Measurements from ENCODE around the gene HS1BP3.

Gene HS1BP3

DNA sequence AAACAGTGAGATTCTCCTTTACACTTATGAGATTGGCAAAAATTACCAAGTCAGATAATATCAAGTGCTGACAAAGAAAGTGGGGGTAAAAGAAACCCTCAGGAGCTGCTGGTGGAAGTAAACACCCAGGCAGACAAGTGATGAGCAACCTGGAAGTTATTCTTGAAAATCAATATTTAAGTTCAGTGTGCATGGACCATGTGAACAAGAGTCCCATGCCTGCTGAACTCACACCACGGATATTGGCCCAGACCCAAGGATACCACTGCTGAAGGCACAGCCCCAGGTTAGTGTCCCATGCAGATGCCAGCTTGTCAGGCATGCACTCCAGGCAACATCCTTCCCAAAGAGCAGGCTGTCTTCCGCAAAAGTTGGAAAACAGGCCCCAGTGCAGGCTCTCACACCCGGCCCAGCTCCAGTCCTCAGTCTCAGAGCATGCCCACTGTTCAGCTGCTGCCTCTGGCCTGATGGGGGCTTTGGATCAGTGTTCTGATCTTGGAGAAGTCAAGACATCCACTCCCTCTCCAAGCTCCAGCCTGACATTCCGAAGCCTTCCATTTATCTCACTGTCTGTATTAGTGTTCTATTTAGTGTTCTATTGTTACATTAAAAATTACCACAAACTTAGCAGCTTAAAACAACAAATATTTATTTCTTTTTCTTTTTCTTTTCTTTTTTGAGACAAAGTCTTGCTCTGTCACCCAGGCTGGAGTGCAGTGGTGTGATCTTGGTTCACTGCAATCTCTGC is 70.0 kb downstream of the HS1BP3 start:
- no peak for DNase-seq

DNA sequence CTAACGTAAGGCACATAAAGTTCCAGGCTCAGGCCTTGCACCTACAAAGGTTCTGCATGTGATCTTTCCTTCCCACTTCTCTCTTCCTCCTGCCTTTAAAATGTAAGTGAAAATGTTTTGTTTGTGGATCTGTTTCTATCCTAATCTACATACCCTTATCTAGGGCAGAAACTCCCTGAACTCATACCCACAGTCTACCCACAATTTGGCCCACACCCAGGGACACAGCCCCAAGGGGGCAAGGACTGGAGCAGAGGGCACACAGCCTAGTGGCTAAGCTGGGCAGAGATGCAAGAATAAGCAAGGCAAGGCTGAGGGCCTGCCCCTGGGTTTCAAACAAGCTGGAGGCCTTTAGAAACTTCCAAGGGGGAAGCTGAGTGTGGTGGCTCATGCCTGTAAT is 71.0 kb downstream of the HS1BP3 start:
- no peak for DNase-seq

DNA sequence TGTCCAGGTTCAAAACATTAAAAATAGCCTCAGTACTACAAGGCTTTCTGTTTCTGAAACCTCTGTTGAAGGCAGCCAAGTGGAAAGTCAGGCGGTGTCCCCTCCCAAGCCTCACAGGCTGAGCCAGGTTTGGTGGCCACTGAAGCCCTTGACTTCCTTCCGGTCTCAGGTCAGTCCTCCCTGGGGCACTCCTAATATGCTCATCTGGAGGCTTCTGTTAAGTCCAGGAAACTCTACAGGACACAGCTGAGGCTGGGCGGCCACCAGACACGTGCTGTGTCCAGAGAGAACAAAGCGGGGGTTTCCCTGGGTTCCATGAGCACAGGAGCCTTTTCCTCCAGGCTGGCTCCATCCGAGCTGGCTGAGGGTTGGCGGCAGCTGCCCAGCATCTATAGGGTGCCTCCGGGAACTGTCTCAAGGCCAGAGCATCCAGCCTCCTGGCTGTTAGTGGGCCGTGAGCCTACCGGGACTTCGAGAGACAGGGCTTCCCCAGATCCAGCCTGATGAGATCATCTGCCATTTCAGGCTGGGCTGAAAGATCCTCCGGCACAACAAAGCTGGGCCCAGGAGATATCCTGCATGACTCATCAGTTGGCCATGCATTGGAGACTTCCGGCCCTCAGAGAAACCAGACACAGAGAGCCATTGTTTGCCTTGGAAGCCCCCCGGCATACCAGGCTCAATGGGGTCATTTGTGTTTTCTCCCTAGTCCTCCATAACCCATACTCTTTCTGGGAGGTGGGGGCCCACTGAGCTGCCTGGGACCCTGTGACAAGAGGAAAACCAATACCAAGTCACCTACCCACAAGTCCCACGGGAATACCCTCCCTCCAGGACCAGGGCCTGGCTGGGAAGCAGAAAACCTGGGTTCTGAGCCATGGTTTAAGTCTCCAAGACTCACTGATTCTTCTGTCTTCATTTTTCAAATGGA is 71.7 kb downstream of the HS1BP3 start:
- DNase-seq = no peak

DNA sequence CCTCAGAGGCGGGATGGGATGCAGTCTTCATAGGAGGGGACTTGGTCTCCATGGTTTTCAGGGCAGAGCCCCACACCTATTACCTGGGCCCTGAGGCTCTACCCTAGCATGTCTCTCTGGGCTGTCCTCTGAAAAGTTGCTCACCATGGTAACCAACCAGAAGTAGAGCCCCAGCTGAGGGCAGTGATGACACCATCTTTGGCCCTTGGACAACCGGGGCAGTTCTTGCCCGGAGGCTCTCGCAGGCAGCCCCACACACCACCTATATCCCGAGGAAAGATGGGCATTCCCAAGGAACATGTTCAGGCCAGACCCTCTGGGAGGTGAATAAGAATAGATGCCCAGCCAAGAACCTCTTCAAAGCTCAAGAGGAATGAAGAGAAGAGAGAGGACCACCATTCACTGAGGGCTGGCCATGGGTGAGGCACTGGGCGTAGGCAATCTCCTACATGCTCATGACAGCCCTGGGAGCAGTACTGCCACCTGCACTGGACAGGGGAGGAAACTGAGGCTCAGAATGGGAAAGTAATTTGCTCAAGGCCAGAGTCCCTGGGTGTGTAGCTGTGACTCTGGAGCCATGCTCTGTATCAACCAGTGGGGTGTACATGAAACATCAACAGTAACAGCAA is 72.5 kb downstream of the HS1BP3 start:
- DNase-seq = no peak

DNA sequence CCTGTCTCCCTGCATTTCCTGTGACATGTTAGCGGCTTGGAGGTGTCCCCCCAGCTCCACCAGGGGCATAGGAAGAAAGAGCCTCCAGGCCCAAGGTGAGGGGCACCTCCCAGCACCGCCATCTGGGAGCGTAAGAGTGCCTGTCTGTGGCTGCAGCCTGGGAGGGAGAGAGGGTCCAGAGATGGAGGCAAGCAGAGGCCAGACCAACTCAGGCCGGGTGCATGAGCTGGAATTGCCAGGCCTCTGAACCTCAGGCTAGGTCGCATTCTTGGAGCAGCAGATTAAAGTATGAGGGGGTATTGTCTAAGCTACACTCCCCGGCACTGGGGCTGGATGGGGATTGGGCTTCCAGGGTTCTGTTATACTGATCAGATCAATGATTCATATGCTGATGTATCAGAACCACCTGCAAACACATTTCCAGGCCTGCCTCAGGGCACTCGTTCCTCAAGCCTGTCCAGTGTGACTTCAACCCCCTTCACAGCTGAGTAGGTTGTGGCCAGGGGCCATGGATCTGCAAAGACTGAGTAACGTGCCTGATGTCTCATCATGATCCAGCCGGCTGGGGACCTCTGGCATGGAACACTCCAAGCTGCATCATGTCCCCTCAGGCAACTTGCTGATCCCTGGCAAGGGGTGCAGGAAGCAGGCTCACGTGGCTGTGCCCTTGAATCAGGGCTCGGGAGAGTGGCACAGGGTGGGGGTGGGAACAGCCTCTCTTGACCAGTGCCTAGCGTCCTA is 73.2 kb downstream of the HS1BP3 start:
- DNase-seq = no peak

DNA sequence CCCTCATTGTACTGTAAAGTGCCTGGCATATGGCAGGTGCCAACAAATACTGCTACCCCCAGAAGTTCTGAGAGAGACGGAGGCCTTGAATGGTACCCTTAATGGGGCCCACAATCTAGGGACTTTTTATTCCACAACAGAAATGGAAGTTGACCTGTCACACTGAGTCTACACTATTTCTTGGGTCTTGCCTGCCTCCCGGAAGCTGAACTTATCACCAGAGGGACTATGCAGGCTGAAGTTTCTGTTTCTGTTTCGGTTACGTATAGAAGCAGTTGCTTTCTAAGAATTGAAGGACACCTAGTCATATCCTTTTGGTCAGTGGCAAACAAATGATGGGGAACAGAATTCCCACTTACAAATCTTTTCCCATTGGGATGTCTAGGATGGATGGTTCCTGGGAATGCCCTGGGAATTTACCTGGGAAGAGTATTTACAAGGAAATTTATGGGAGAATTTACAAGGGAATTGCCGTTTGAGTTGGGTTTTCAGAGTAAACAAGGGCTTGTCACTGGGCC is 74.2 kb downstream of the HS1BP3 start:
- no peak for DNase-seq

DNA sequence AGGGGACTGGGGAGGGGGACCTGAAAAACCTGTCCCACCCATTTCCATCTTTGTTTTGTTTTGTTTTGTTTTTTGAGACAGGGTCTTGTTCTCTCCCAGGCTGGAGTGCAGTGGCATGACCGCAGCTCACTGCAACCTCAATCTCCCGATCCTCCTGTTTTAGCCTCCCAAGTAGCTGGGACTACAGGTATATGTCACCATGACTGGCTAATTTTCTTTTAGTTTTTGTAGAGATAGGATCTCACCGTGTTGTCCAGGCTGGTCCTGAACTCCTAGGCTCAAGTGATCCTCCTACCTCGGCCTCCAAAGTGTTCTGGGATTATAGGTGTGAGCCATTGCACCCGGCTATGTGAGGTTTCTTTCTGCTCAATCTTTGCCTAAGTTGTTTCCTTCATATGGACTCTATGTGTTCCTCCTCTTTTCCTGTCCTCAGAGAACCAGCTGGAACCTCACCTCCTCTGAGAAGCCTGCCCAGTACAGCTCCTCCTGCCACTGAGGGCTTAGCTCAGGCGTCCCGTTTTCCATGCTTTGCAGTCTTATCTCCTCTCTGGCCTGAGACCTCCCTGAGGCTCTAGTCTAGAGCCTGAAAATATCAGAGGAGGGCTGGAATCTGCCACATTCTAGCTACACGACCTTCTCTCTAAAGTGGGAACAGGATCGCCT is 74.8 kb downstream of the HS1BP3 start:
- no peak for DNase-seq

DNA sequence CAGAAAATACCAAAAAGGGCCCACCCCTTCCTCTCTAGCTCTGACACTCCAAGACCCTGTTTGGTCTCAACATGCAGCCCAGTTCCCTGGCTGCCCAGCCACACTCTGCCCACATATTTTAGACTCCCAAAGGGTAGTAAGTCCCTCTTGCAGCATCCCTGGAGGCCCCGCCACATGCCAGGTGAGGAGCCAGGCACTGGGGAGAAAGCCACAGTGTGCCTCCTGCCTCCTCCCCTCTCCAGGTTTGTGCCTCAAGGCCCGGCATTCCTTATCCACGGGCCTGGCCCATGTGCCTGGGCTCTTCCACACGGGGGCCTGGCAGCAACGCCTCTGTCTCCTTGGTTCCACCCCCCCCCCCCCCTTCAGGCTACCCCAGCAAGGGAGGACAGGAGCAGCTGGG is 75.5 kb downstream of the HS1BP3 start:
- no peak for DNase-seq

DNA sequence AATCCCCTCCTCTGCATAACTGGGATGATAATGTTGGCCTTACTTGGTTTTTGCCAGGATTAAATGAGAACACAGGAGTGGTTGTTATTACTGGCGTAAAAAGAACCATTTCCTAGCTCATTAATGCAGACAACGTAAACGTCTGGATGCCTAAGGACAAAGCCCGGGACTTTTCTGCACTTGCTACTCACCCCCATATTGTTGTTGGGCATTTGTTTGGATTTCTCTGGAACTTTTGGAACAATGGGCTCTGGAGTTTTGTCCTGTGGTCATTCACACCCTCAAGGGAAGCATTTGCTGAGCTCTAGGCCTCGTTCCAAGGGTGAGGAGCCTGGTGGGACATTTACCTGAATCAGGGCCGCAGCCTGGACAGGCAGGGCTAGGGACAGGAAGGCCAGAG is 76.0 kb downstream of the HS1BP3 start:
- DNase-seq = no peak

DNA sequence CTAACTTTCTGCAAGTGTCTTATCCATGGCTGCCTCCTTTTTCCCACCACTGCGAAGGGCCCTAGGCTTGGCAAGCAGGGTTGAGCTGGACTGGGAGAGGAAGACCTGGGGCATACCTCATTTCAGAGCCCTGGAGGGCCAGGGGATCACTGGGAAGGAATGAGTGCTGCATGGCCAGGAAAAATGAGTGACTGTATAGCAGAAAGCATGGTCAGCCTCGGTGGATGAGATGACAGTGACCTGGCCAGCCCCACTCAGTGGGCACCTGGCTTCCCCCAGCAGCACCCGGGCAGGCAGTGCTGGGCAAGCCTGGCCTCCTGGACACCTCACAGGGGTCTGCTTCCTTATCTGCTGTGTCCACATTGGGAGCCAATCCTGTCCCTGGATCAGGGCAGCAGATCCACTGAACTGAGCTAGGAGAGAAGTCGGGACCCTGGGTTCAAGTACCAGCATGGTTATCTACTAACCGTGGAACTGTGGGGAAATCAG is 76.4 kb downstream of the HS1BP3 start:
- DNase-seq = no peak

DNA sequence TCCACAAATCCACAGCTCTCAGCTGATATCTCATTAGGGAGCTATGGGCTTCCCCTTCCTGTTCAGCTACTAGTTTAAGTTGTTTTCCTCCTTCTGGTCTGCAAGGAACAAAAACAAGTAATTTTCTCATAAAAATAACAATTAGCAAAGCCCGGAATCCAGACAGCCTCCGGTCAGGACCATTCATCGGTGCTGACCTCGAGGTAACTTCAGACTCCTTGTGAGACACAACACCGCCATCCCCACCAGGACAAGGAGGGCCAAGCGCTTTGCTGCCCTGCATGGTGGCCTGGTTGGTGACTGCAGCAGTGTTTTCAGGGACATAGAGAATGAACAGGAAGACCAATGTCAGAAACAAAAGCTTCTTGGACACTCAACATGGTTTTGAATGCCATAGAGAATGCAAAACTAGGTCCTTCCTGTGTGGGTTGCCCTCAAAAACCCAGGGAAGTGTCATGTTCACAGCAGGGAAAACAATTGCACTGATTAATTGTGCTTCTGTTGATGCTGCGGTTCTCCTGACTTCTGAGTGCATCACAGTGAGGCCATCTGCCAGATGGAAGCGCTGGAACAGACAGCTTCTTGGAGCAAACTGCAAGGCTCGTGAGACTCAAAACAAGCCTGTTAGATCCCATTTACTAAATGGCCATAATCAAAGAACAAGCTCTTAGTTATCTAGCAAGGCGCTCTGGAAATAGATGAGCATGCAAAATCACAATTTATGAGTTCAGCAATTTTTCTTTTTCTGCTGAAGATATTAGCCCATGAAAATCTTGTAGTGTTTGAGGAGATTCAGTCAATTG is 77.1 kb downstream of the HS1BP3 start:
- no peak for DNase-seq

DNA sequence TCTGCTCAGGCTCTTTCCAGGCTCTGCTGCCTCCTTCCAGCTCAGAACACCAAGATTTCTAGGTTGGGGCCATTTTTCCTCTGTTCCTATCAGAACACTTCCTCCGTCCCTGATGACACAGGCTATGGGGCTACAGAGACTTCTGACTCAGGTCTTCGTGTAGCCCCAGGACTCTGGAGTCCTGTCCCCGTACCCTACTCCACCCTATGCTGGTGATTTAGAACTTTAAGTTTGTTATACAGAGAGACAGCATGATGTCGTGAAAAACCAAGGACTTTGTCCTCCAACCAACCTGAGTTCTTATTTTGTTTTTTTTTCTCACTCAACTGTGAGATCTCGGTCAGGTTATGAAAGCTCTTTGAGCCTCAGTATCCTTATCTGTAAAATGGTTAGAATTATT is 78.7 kb downstream of the HS1BP3 start:
- no peak for DNase-seq

DNA sequence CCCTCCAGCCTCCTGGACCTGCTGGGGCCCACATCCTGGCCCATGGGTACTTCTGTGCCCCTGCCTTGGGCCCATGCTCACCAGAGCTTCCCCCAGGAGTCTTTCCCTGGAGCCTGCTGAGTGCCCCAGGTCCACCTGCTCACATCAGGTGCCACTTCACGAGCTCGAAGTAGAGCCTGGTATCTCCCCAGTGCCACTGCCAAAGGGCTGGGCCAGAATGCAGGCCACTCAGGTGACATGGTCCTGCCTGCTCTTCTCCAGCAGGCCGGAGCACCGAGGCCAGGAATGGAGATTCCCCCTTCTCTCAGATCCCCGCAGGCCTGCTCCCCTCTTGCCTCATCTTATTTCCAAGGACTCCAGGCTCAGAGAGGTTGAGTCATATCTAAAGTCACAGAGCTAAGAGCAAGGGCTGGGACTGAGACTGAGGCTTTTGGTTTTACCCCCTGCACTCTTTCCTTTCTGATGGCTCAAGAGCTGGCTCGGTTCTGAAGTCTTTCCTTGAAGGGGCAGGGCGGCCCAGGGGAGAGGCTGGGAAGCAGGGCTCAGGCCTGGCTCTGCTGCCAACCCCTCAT is 79.2 kb downstream of the HS1BP3 start:
- no peak for DNase-seq

DNA sequence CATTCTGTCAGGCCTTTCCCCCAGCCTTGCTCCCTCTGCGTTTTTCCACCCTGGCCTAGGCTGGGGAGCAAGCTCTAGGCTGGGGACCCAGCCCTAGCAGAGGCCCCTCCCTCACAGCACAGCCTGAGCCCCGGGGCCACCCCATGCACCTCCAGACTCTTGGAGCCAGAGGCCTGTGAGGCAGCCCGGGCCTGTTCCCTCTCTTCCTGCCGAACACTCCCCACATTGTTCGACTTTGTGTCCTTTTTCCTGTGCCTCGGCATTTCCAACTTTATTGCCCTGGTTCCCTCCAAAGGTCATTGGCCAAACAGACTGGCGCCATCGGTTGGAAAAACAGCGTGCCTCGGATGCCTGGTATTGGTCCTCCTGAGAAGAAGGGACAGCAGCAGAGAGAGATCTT is 79.7 kb downstream of the HS1BP3 start:
- DNase-seq = no peak

DNA sequence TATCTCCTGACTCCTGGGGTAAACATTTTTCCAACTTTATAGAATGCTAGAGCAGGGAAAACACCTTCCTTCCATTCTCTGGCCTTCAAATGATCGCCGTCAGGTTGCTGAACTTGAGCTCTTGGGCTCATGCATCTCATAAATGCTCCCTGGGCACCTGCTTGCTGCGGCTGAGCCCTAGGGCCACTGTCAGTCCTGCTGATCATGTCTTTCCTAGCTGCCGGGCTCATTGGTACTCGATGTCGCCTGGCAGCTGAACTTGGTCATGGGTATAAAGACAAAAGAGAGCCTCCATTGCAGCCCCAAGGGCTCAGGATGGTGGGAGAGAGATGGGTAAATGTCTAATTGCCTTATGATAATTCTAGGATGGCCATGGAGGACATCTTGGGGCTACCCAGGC is 80.6 kb downstream of the HS1BP3 start:
- no peak for DNase-seq

DNA sequence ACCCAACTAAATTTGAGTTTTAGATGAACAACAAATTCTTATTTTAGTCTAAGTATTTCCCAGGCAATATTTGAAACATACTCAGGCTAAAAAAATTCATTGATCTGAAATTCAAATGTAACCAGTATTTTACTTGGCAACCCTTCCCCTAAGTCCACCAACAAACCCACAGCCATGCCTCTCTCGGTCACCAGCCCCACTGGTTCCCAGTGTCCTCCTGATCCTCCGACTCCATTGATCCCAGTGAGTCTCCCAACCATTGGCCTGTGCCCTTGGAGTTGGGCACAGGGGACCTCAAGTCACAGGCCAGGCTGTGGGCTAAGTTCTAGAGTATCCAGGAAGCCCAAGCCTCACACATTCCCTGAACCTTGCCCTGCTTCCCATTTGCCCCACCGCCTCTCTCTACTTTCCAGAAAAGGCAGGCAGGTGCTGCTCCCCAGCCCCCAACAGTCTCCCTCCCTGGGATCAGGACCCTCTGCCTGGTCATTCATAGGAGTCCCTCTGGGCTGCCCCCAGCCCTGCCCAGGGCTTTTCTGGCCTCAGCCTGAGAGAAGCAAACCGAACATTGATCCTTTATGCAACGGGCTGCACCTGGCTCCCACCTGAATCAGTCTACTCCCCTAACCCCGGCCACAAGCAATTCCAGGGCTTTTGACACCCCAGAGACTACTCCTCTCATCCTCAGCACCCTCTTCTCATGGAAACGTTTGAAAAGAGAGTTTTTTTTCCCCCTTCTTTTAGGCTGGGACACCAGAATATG is 81.3 kb downstream of the HS1BP3 start:
- DNase-seq = no peak

DNA sequence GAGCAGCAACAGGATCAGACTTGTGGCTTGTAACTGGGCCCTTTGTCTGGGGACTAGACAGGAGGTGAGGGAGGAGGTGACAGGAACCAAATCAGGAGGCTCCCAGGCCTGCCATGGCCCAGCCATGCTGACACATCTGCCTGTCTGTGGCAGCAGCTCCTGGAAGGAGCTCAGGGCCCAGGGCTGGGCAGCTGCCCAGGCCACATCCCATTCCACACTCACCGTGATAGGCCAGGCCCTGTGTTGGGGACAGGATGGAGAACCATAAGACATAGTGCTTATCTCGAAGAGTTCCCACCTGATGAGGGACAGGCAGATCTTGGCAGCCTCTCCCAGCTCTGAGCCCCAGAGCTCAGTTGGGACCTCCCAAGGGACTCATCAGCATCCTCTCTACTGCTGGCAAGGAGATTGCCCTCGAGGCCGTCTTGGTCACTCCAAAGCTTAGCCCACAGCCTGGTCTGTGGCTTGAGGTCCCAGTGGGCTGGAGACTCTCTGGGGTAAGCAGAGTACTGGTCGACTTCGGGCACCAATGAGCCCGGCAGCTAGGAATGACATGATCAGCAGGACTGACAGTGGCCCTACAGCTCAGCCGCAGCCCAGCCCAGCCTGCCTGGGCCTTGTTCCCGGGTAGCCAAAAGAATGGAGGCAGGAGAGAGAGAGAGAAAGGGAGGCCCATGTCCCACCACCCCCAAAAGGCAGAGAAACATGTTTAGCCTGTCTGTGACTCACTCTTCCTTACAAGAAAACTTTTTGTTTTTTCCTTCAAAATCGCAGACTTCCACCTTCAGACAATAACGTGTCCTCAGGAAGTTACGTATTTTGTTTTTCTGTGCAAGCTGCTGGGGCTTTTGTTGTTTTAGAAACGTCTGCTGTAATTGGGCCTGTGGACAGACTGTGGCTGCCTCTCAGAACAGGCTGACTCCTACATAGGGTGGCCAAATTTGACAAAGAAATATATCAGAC is 82.1 kb downstream of the HS1BP3 start:
- DNase-seq = no peak

DNA sequence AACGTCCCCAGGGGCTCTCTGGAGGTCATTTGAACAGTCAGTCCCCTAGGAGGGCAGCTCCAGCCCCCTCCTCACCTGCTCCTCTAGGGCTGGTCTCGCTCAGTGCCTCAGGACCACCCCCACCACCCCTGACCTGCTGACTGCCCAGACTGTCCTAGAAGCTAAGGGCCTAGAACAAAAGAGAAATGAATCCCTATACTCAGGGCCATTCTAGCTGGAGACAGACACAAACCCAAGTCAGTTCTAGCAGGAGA is 83.0 kb downstream of the HS1BP3 start:
- no peak for DNase-seq
